RPMI7951 (cell line): ENCODE measurements around the gene CRLF2. TPM values are rescaled to one million over a fixed set of nuclear protein-coding genes. Genes with fewer than 3 reads are reported as not detected.

ENCODE experiments used
- total RNA-seq: library from RNA; depleted of rRNA; stranded (reverse); fragments of >200 nt; shearing (Covaris generic); gene quantifications from 2 replicates; pipeline ENCODE4 v1.2.3, GENCODE V29; 2014; rRNA removed

The CRLF2 gene
- total RNA-seq, 1 experiment from 2014 or later, result not detected

Other genes with a start within 250 kb of the CRLF2 start
- gene CSF2RA, start 56.2 kb upstream of the CRLF2 start, total RNA-seq, result 0.96 TPM in 1 of 2 replicates, not detected in the other
- not detected in 2 replicates for gene IL3RA, start 124.1 kb upstream of the CRLF2 start, total RNA-seq
- 89.4 and 116 TPM in 2 replicates for gene SLC25A6, start 179.5 kb upstream of the CRLF2 start, total RNA-seq
- gene ASMTL, start 240.3 kb upstream of the CRLF2 start, total RNA-seq, result 4.8 and 5.6 TPM in 2 replicates